Brain pericyte (primary cell): ENCODE data around the gene TM7SF2.

ENCODE experiments used
- DNase-seq: peaks from one replicate; pipeline ENCODE4 v3.0.0-alpha.2; 2012; ENCODE audit warnings: low read depth, low spot score

TM7SF2 gene

GRCh38 chr11:65089621-65090020, 22.1 kb upstream of the TM7SF2 start:
- no peak for DNase-seq

GRCh38 chr11:65090628-65091027, 21.0 kb upstream of the TM7SF2 start:
- DNase-seq = no peak

GRCh38 chr11:65095427-65095826, 16.2 kb upstream of the TM7SF2 start:
- DNase-seq = no peak

GRCh38 chr11:65095974-65096806, 15.5 kb upstream of the TM7SF2 start, which contains the start of gene VPS51:
Gene VPS51 (plus strand): TSS chr11:65096214. CDS start chr11:65096251, 37 bp downstream.
- DNase-seq = peak; percentile 61

- no peak for DNase-seq
Measured at GRCh38 chr11:65096926-65097325, 14.7 kb upstream of the TM7SF2 start.

- no peak for DNase-seq
Measured at GRCh38 chr11:65100674-65101350, 10.9 kb upstream of the TM7SF2 start.

- DNase-seq = no peak
Measured at GRCh38 chr11:65102142-65103095, 9.3 kb upstream of the TM7SF2 start.

- no peak for DNase-seq
Measured at GRCh38 chr11:65103476-65103875, 8.2 kb upstream of the TM7SF2 start.

GRCh38 chr11:65104628-65105027, 7.0 kb upstream of the TM7SF2 start:
- no peak for DNase-seq

- no peak for DNase-seq
Measured at GRCh38 chr11:65107078-65107477, 4.6 kb upstream of the TM7SF2 start.

GRCh38 chr11:65107751-65108468, 3.8 kb upstream of the TM7SF2 start:
- DNase-seq = no peak

- no peak for DNase-seq
Measured at GRCh38 chr11:65108469-65109123, 3.1 kb upstream of the TM7SF2 start.

GRCh38 chr11:65109231-65110198, 2.2 kb upstream of the TM7SF2 start:
- no peak for DNase-seq

GRCh38 chr11:65110354-65110861, 1.3 kb upstream of the TM7SF2 start:
- peak; percentile 63 for DNase-seq

GRCh38 chr11:65111159-65111743, 421 bp upstream of the TM7SF2 start:
- no peak for DNase-seq

- DNase-seq = no peak
Measured at GRCh38 chr11:65112546-65113360, 1.1 kb downstream of the TM7SF2 start.

- no peak for DNase-seq
Measured at GRCh38 chr11:65113361-65113756, 1.7 kb downstream of the TM7SF2 start.

- no peak for DNase-seq
Measured at GRCh38 chr11:65113839-65114238, 2.2 kb downstream of the TM7SF2 start.
